HL-60 (cell line): ENCODE measurements around the gene USP26.

Experiments used
- DNase-seq, 2 experiments: peaks; one replicate each; pipeline ENCODE4 v3.0.0-alpha.2; 2010 to 2020; ENCODE audit warnings: low read depth in 1 of 2, low spot score in 1 of 2
- H3K27ac ChIP-seq: fragments of 250-450 bp; sonication (Bioruptor Pico); replicated peaks from 2 replicates; pipeline ENCODE4 v1.5.1; 2020; ENCODE audit warnings: mild to moderate bottlenecking, moderate library complexity
- H3K27me3 ChIP-seq: fragments of 250-450 bp; sonication (Bioruptor Pico); 2 replicates; pipeline ENCODE4 v1.5.1; 2021; ENCODE audit warnings: mild to moderate bottlenecking, moderate library complexity; ENCODE audit not compliant: insufficient read depth, poor library complexity, severe bottlenecking
- H3K4me3 ChIP-seq: replicated peaks from 2 replicates; pipeline ENCODE4 v1.5.1; 2011; ENCODE audit warnings: mild to moderate bottlenecking, control low read depth, low read length; ENCODE audit not compliant: insufficient read depth
- GABPA ChIP-seq: IDR thresholded peaks from 2 replicates; pipeline ENCODE4 v1.6.1; 2012; ENCODE audit warnings: low read depth
- POLR2AphosphoS5 ChIP-seq: IDR thresholded peaks from 2 replicates; pipeline ENCODE4 v1.6.1; 2012; ENCODE audit warnings: low read depth
- REST ChIP-seq: IDR thresholded peaks from 2 replicates; pipeline ENCODE4 v1.6.1; 2012; ENCODE audit warnings: low read depth; ENCODE audit not compliant: insufficient replicate concordance
- SPI1 ChIP-seq: IDR thresholded peaks from 2 replicates; pipeline ENCODE4 v1.6.1; 2012; ENCODE audit warnings: low read depth, mild to moderate bottlenecking, borderline replicate concordance
- TF ChIP-seq, protein P1 (sequence below): IDR thresholded peaks from one replicate; pipeline ENCODE4 v1.5.1; 2011; ENCODE audit warnings: low read length, control low read depth, inconsistent platforms; ENCODE audit not compliant: insufficient read depth

USP26 gene

GRCh38 chrX:133094098-133094731 is 2.7 kb downstream of the USP26 start:
- Histone ChIP-seq H3K27me3 (no peaks in the 10 kb centered on the region), H3K27ac (no peak overlapping the region), H3K4me3 (no peak overlapping the region)
- DNase-seq: no peak
- TF ChIP-seq REST (no peak), GABPA (no peak), POLR2AphosphoS5 (no peak), SPI1 (no peak)
- TF ChIP-seq, protein P1, sequence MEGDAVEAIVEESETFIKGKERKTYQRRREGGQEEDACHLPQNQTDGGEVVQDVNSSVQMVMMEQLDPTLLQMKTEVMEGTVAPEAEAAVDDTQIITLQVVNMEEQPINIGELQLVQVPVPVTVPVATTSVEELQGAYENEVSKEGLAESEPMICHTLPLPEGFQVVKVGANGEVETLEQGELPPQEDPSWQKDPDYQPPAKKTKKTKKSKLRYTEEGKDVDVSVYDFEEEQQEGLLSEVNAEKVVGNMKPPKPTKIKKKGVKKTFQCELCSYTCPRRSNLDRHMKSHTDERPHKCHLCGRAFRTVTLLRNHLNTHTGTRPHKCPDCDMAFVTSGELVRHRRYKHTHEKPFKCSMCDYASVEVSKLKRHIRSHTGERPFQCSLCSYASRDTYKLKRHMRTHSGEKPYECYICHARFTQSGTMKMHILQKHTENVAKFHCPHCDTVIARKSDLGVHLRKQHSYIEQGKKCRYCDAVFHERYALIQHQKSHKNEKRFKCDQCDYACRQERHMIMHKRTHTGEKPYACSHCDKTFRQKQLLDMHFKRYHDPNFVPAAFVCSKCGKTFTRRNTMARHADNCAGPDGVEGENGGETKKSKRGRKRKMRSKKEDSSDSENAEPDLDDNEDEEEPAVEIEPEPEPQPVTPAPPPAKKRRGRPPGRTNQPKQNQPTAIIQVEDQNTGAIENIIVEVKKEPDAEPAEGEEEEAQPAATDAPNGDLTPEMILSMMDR: no peak

DNA sequence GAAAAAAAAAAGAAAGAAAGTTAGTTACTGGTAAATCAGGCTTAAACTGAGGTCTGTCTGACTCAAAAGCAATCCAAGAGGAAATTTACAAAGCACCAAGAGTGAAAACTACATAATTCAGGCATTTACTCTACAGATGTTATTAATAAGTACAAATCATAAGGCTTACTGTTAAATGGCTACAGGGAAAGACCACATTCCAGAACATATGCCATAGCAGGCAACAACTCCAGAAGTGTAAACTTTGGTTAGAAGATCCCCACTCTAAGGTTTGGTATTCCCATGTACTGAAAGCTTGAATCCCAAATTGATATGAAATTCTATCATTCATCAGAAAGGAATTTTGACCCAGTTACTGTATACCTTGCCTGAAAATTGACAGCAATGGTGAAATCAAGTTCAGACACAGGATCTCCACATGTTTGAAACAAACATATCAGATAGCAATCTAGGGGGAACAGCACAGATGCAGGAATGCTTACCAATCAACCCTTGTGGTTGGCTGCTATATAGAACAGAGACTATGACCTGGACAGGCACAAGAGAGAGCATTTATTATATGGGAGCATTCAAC is 6.6 kb downstream of the USP26 start:
- Histone ChIP-seq H3K27me3 (no peaks in the 10 kb centered on the region), H3K4me3 (no peak overlapping the region), H3K27ac (no peak overlapping the region)
- TF ChIP-seq, protein P1: no peak
- no peak for TF ChIP-seq GABPA
- TF ChIP-seq POLR2AphosphoS5: no peak
- TF ChIP-seq SPI1: no peak
- no peak for TF ChIP-seq REST
- no peak for DNase-seq

DNA sequence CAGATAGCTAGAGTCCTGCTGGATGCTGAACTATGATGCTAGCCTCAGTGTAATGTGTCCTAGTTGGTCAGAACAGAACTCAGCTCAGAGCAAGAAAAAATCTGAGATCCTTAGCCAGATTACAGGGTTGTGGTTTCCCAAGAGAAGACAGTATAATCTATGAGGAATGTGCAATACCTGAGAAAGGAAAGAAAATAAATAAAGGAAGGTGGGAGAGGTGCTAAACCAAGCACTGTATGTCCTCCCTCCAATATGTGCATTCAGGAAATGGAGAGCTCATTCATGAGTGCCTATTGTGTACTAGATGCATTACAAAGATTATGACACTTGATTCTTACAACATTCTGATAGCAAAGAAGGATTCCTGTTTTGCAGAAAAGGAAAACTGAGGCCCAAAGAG is 7.5 kb downstream of the USP26 start:
- Histone ChIP-seq H3K27ac (no peak overlapping the region), H3K27me3 (no peaks in the 10 kb centered on the region), H3K4me3 (no peak overlapping the region)
- TF ChIP-seq SPI1 (no peak), REST (no peak), POLR2AphosphoS5 (no peak), GABPA (no peak)
- TF ChIP-seq, protein P1: no peak
- DNase-seq: no peak
